GM12878 (cell line): ENCODE data around the gene TNFAIP3. TPM values are rescaled to one million over a fixed set of nuclear protein-coding genes. Genes with fewer than 3 reads are reported as not detected.
A peak's percentile ranks its signal among the peaks of the same experiment; 100 is the strongest.

Experiments used
- ATF7 ChIP-seq: fragments of 450-650 bp; IDR thresholded peaks from 2 replicates; pipeline ENCODE4 v1.6.1; 2016; ENCODE audit warnings: low read depth, mild to moderate bottlenecking
- BCL11A ChIP-seq: IDR thresholded peaks from 2 replicates; pipeline ENCODE4 v1.6.1; 2011; ENCODE audit warnings: low read depth, low read length
- CEBPB ChIP-seq, 2 experiments: fragments of 150-350 bp in 1 of 2; IDR thresholded peaks; 2 replicates each; pipeline ENCODE4 v1.6.1; 2012 to 2014; ENCODE audit warnings: low read depth in 2 of 2, low read length in 2 of 2, borderline replicate concordance in 1 of 2, inconsistent platforms in 1 of 2
- CHD4 ChIP-seq: fragments of 200-600 bp; sonication (generic); IDR thresholded peaks from 2 replicates; pipeline ENCODE4 v1.6.1; 2016; ENCODE audit warnings: mild to moderate bottlenecking
- EED ChIP-seq: sonication (generic); IDR thresholded peaks from 2 replicates; pipeline ENCODE4 v1.6.1; 2016; ENCODE audit warnings: antibody characterized with exemption, low read depth
- EGR1 ChIP-seq, 2 experiments: IDR thresholded peaks; 1 replicate in 1 of 2; 2 replicates in 1 of 2; pipeline ENCODE4 v1.6.1; 2011 to 2012; ENCODE audit warnings: low read depth in 2 of 2, low read length in 2 of 2, borderline replicate concordance in 1 of 2, mild to moderate bottlenecking in 1 of 2, moderate library complexity in 1 of 2
- FOXM1 ChIP-seq: IDR thresholded peaks from 2 replicates; pipeline ENCODE4 v1.6.1; 2012; ENCODE audit warnings: low read depth, mild to moderate bottlenecking, inconsistent platforms, low read length, moderate library complexity
- GATAD2B ChIP-seq: fragments of 450-650 bp; conservative IDR thresholded peaks from 2 replicates; pipeline ENCODE4 v1.6.1; 2017; ENCODE audit warnings: low read depth, mild to moderate bottlenecking, moderate library complexity
- HDAC2 ChIP-seq: fragments of 200-600 bp; sonication (generic); IDR thresholded peaks from 2 replicates; pipeline ENCODE4 v1.6.1; 2017
- HDGF ChIP-seq: fragments of 450-650 bp; IDR thresholded peaks from 2 replicates; pipeline ENCODE4 v1.6.1; 2016; ENCODE audit warnings: antibody characterized with exemption
- HSF1 ChIP-seq: fragments of 150-350 bp; IDR thresholded peaks from 2 replicates; pipeline ENCODE4 v1.6.1; 2014; ENCODE audit warnings: mild to moderate bottlenecking, low read depth, low read length
- IRF3 ChIP-seq: fragments of 450-650 bp; IDR thresholded peaks from 2 replicates; pipeline ENCODE4 v1.6.1; 2014; ENCODE audit warnings: mild to moderate bottlenecking
- JUNB ChIP-seq: IDR thresholded peaks from 2 replicates; pipeline ENCODE4 v1.6.1; 2016; ENCODE audit warnings: antibody characterized with exemption, mild to moderate bottlenecking
- NBN ChIP-seq: fragments of 450-650 bp; IDR thresholded peaks from 2 replicates; pipeline ENCODE4 v1.6.1; 2016
- NFYA ChIP-seq: IDR thresholded peaks from 2 replicates; pipeline ENCODE4 v1.6.1; 2011; ENCODE audit warnings: low read depth, mild to moderate bottlenecking, low read length, improper control_type of control experiment, borderline replicate concordance
- NRF1 ChIP-seq: conservative IDR thresholded peaks from 2 replicates; pipeline ENCODE4 v1.6.1; 2011; ENCODE audit warnings: mild to moderate bottlenecking, low read depth, low read length, improper control_type of control experiment
- POLR2AphosphoS2 ChIP-seq: IDR thresholded peaks from 2 replicates; pipeline ENCODE4 v1.6.1; 2011; ENCODE audit warnings: low read depth, mild to moderate bottlenecking, low read length, improper control_type of control experiment, moderate library complexity
- RAD21 ChIP-seq: IDR thresholded peaks from 2 replicates; pipeline ENCODE4 v1.6.1; 2011; ENCODE audit warnings: mild to moderate bottlenecking, low read depth, low read length, moderate library complexity; ENCODE audit not compliant: insufficient read depth
- RB1 ChIP-seq: fragments of 450-650 bp; formaldehyde crosslinking; IDR thresholded peaks from 2 replicates; pipeline ENCODE4 v1.6.1; 2017; ENCODE audit warnings: mild to moderate bottlenecking, borderline replicate concordance
- STAT1 ChIP-seq: fragments of 450-650 bp; conservative IDR thresholded peaks from 2 replicates; pipeline ENCODE4 v1.6.1; 2014; ENCODE audit warnings: antibody characterized with exemption, mild to moderate bottlenecking
- TCF7 ChIP-seq: IDR thresholded peaks from 2 replicates; pipeline ENCODE4 v1.6.1; 2014; ENCODE audit warnings: antibody characterized with exemption, borderline replicate concordance
- USF1 ChIP-seq: IDR thresholded peaks from 2 replicates; pipeline ENCODE4 v1.6.1; 2011; ENCODE audit warnings: borderline replicate concordance, low read depth, mild to moderate bottlenecking, moderate library complexity, mixed read lengths, low read length; ENCODE audit not compliant: insufficient read depth; ENCODE audit errors: extremely low read length
- WRNIP1 ChIP-seq: IDR thresholded peaks from 2 replicates; pipeline ENCODE4 v1.6.1; 2011; ENCODE audit warnings: low read depth, low read length, improper control_type of control experiment, borderline replicate concordance
- ZBTB40 ChIP-seq: fragments of 450-650 bp; IDR thresholded peaks from 2 replicates; pipeline ENCODE4 v1.6.1; 2016; ENCODE audit warnings: mild to moderate bottlenecking, moderate library complexity, borderline replicate concordance
- ZNF24 ChIP-seq: fragments of 450-650 bp; IDR thresholded peaks from 2 replicates; pipeline ENCODE4 v1.6.1; 2017; ENCODE audit warnings: antibody characterized with exemption, mild to moderate bottlenecking
- ZSCAN29 ChIP-seq: fragments of 450-650 bp; IDR thresholded peaks from 2 replicates; pipeline ENCODE4 v1.6.1; 2017; ENCODE audit warnings: mild to moderate bottlenecking, moderate library complexity
- polyA plus RNA-seq, 11 experiments: library from polyadenylated mRNA; depleted of rRNA in 4 of 11; unstranded in 6 of 11; stranded (reverse) in 5 of 11; fragments of >200 nt; fragmentation: Nextera tagmentation in 4 of 11; fragmentation: Illumina TruSeq in 1 of 11; extraction: Ambion mirVana in 4 of 11; extraction: Trizol in 1 of 11; gene quantifications; 1 replicate in 1 of 11; 2 replicates in 10 of 11; pipeline versions ENCODE4 v1.2.1 to v1.2.3, GENCODE V29; 2011 to 2016; ENCODE audit warnings: inconsistent platforms in 2 of 11, missing spikeins in 2 of 11, low read depth in 1 of 11
- total RNA-seq, 4 experiments: library from RNA; depleted of rRNA in 3 of 4; stranded (reverse); fragments of >200 nt in 3 of 4; fragmentation: Illumina TruSeq in 1 of 4; extraction: Trizol in 1 of 4; gene quantifications; 2 replicates each; pipeline versions ENCODE4 v1.2.1 to v1.2.3, GENCODE V29; 2013 to 2021

Gene TNFAIP3
- total and polyA plus RNA-seq, 10 of the 15 experiments (the other 5 are each of a cell fraction or from before 2014, with no cell fraction given): 18.0 to 350 (median 127) TPM

GRCh38 chr6:137911675-137912191, 44.7 kb downstream of the TNFAIP3 start (continued):
- TF ChIP-seq GATAD2B (peak; percentile 43; the same call in 1 of the 2 replicates), IRF3 (no peak), ZBTB40 (no peak), HDAC2 (no peak), EED (no peak; the same call in none of the 2 replicates), RAD21 (no peak), JUNB (no peak), BCL11A (no peak), NBN (peak; percentile 57), RB1 (no peak; the same call in 1 of the 2 replicates), CHD4 (no peak), HDGF (peak; percentile 28; the same call in 1 of the 2 replicates), NRF1 (no peak), ATF7 (no peak), HSF1 (no peak), WRNIP1 (no peak), TCF7 (no peak), FOXM1 (0 out of 2 replicates have a peak, but pooled peaks have one; percentile 1), EGR1 (IDR thresholded peaks at IDR 0.05; ENCODE audit: borderline replicate concordance in 1 of 2, low read depth in 2 of 2, low read length in 2 of 2) (no peak), CEBPB (IDR thresholded peaks at IDR 0.05; ENCODE audit: borderline replicate concordance in 1 of 2, low read depth in 2 of 2, low read length in 2 of 2) (no peak), ZNF24 (no peak), NFYA (no peak), POLR2AphosphoS2 (no peak), ZSCAN29 (no peak), USF1 (no peak), STAT1 (no peak; the same call in 1 of the 2 replicates)
